HepG2 (cell line): ENCODE data around the gene NMNAT3. TPM values are rescaled to one million over a fixed set of nuclear protein-coding genes. Genes with fewer than 3 reads are reported as not detected.

Source experiments
- ATAC-seq: fragments of 200-7000 bp; cut with Tn5 transposase; 3 replicates; pipeline ENCODE4 v1.9.1; 2020; ENCODE audit warnings: mild to moderate bottlenecking, moderate library complexity
- BruUV-seq: library from RNA; stranded (reverse); fragments of 400-500 nt; replicated peaks from 2 replicates; lab custom pipeline; 2021; lab: Mats Ljungman, UMichigan
- CTCF ChIA-PET: fragments of 300-600 bp; formaldehyde crosslinking; extraction: SDS; loops from one replicate; lab custom pipeline; 2021; ENCODE audit warnings: low total read pairs, inconsistent platforms, low intra/inter-chr PET ratio; lab: Yijun Ruan, JAX
- POLR2A ChIA-PET: fragments of 350-600 bp; sonication (Branson Sonifier 250); formaldehyde crosslinking; loops from one replicate; lab custom pipeline; 2020; ENCODE audit warnings: antibody characterized with exemption, inconsistent platforms; lab: Yijun Ruan, JAX
- DNase-seq: peaks from one replicate; pipeline ENCODE4 v3.0.0-alpha.2; 2015; ENCODE audit warnings: low spot score
- FAIRE-seq: peaks from 3 replicates; lab custom pipeline; 2011; peaks lifted over from hg19 to GRCh38; lab: Jason Lieb, UNC
- H2AFZ ChIP-seq: one replicate; pipeline ENCODE4 v1.6.1; 2011; ENCODE audit warnings: low read length, inconsistent platforms
- H3K27ac ChIP-seq: fragments of 300-600 bp; 3 replicates; pipeline ENCODE4 v1.8.0; 2011; ENCODE audit warnings: mixed run types, mild to moderate bottlenecking, mixed read lengths, low read length, inconsistent platforms; ENCODE audit not compliant: insufficient read depth; ENCODE audit errors: extremely low read length
- H3K27me3 ChIP-seq, 2 experiments: fragments of 200-600 bp in 1 of 2; 2 replicates in 1 of 2; 3 replicates in 1 of 2; pipeline versions ENCODE4 v1.6.0 to v1.8.0; 2011; ENCODE audit warnings: low read length in 2 of 2, mild to moderate bottlenecking in 2 of 2, moderate library complexity in 2 of 2, inconsistent platforms in 1 of 2; ENCODE audit not compliant: insufficient read depth in 2 of 2, control insufficient read depth in 1 of 2
- H3K36me3 ChIP-seq, 2 experiments: fragments of 200-600 bp in 1 of 2; replicated peaks in 1 of 2; 2 replicates in 1 of 2; 3 replicates in 1 of 2; pipeline versions ENCODE4 v1.5.1 to v1.8.0; 2011; ENCODE audit warnings: low read length in 2 of 2, inconsistent platforms in 1 of 2; ENCODE audit not compliant: insufficient read depth in 2 of 2, control insufficient read depth in 1 of 2
- H3K4me1 ChIP-seq: 2 replicates; pipeline ENCODE4 v1.5.1; 2012; ENCODE audit warnings: low read length, inconsistent platforms; ENCODE audit not compliant: insufficient read depth
- H3K4me2 ChIP-seq: 2 replicates; pipeline ENCODE4 v1.6.0; 2011; ENCODE audit warnings: low read depth, low read length, inconsistent platforms
- H3K4me3 ChIP-seq, 3 experiments: fragments of 200-600 bp in 1 of 3; sonication (generic), shearing (Covaris generic) in 1 of 3; replicated peaks in 1 of 3; 2 replicates each; pipeline ENCODE4 v1.5.1; 2011 to 2016; ENCODE audit warnings: low read length in 3 of 3, inconsistent platforms in 2 of 3, low read depth in 2 of 3, mild to moderate bottlenecking in 2 of 3, control low read depth in 1 of 3, mixed read lengths in 1 of 3; ENCODE audit not compliant: insufficient read depth in 1 of 3
- H3K79me2 ChIP-seq: one replicate; pipeline ENCODE4 v1.6.1; 2011; ENCODE audit warnings: low read length, inconsistent platforms; ENCODE audit not compliant: insufficient read depth
- H3K9ac ChIP-seq: 2 replicates; pipeline ENCODE4 v1.6.0; 2011; ENCODE audit warnings: mild to moderate bottlenecking, low read depth, low read length, inconsistent platforms; ENCODE audit not compliant: insufficient read depth
- H3K9me3 ChIP-seq: 2 replicates; pipeline ENCODE4 v1.5.1; 2012; ENCODE audit warnings: mild to moderate bottlenecking, low read length
- H4K20me1 ChIP-seq: 2 replicates; pipeline ENCODE4 v1.6.0; 2011; ENCODE audit warnings: inconsistent platforms, mild to moderate bottlenecking, low read length, moderate library complexity; ENCODE audit not compliant: insufficient read depth
- ATF7 ChIP-seq, 2 experiments: fragments of 450-650 bp in 1 of 2; sonication (generic) in 1 of 2; formaldehyde crosslinking in 1 of 2; IDR thresholded peaks; 2 replicates each; pipeline versions ENCODE4 v1.4.0 to v1.6.1; 2016 to 2020; ENCODE audit warnings: antibody characterized with exemption in 1 of 2, mild to moderate bottlenecking in 1 of 2, missing genetic modification reagents in 1 of 2
- E2F2 ChIP-seq: sonication (generic); formaldehyde crosslinking; IDR thresholded peaks from 2 replicates; pipeline ENCODE4 v1.4.0; 2020; ENCODE audit warnings: missing genetic modification reagents, borderline replicate concordance
- HDAC6 ChIP-seq: fragments of 200-600 bp; sonication (generic); IDR thresholded peaks from 2 replicates; pipeline ENCODE4 v1.7.0; 2017; ENCODE audit warnings: mild to moderate bottlenecking, antibody characterized with exemption, low read length, low read depth
- JUNB ChIP-seq: sonication (generic); formaldehyde crosslinking; IDR thresholded peaks from 2 replicates; pipeline ENCODE4 v1.8.0; 2022; ENCODE audit warnings: missing genetic modification reagents, mild to moderate bottlenecking, borderline replicate concordance
- ZFP36L1 ChIP-seq: sonication (generic); formaldehyde crosslinking; IDR thresholded peaks from 2 replicates; pipeline ENCODE4 v1.8.0; 2022; ENCODE audit warnings: mild to moderate bottlenecking, missing genetic modification reagents, moderate library complexity
- ZNF598 ChIP-seq: sonication (generic); formaldehyde crosslinking; IDR thresholded peaks from 2 replicates; pipeline ENCODE4 v1.5.1; 2020; ENCODE audit warnings: mild to moderate bottlenecking, missing genetic modification reagents, borderline replicate concordance
- WGBS: methylation state at CpG from one replicate; pipeline ENCODE4 v1.1.6; 2017; ENCODE audit warnings: low lambda C conversion rate; 5-methylcytosine and 5-hydroxymethylcytosine counted together
- in situ Hi-C: cut with HindIII; loops from 2 replicates; pipeline ENCODE4 v1.10.0; 2017; ENCODE audit warnings: low pct_unique_long_range_greater_than_20kb; ENCODE audit not compliant: extremely low pct_ligation_motif_present
- intact Hi-C: fragments of 100-400 bp; cut with micrococcal nuclease; formaldehyde crosslinking; loops from one replicate; pipeline ENCODE4 v1.10.0; 2022; ENCODE audit not compliant: unreplicated experiment
- polyA plus RNA-seq, 8 experiments: library from polyadenylated mRNA; depleted of rRNA in 3 of 8; stranded (reverse) in 7 of 8; unstranded in 1 of 8; fragments of >200 nt; fragmentation: Illumina TruSeq in 4 of 8; extraction: Trizol in 4 of 8; gene quantifications; 2 replicates each; pipeline versions ENCODE4 v1.2.1 to v1.2.3, GENCODE V29; 2011 to 2016; ENCODE audit warnings: low read depth in 4 of 8, missing spikeins in 1 of 8, mixed read lengths in 1 of 8; ENCODE audit not compliant: insufficient read depth in 1 of 8
- total RNA-seq, 5 experiments: library from RNA; depleted of rRNA; stranded (reverse); fragments of >200 nt; fragmentation: Illumina TruSeq; extraction: Trizol; gene quantifications; 2 replicates each; pipeline ENCODE4 v1.2.3, GENCODE V29; 2016; ENCODE audit warnings: low read depth in 1 of 5

The NMNAT3 gene
- total and polyA plus RNA-seq, 2 of the 13 experiments (the other 11 are each of a cell fraction or from before 2014, with no cell fraction given) = 6.1 to 7.0 TPM

- in situ Hi-C loops = no loop called here
These were observed 99.9 kb downstream of the NMNAT3 start for GRCh38 chr3:139577909-139578308.

GRCh38 chr3:139577346-139577745 is 100.4 kb downstream of the NMNAT3 start:
- CTCF ChIA-PET = no interaction called here
- Histone ChIP-seq H3K27me3 (no peaks in the 10 kb centered on the region), H3K9me3 (no peaks in the 10 kb centered on the region), H3K79me2 (no peaks in the 10 kb centered on the region), H3K9ac (no peak overlapping the region), H3K27ac (no peak overlapping the region), H2AFZ (no peak overlapping the region), H3K4me1 (no peaks in the 10 kb centered on the region), H3K4me3 (no peak overlapping the region), H3K36me3 (no peaks in the 10 kb centered on the region), H4K20me1 (no peaks in the 10 kb centered on the region), H3K4me2 (no peak overlapping the region)
- ATAC-seq = no peak
- BruUV-seq = no TSS peak
- TF ChIP-seq JUNB (CRISPR knock-in tag) (no peak), ATF7 (IDR thresholded peaks at IDR 0.05) (peak; percentile 30; the same call in 1 of the 2 replicates), ATF7 (CRISPR knock-in tag; IDR thresholded peaks at IDR 0.05) (no peak), E2F2 (CRISPR knock-in tag) (no peak), HDAC6 (no peak)
- POLR2A ChIA-PET = no interaction called here
- 91% methylated on average over 2 of the region's 2 CpGs for WGBS
- intact Hi-C loops = no loop called here
- DNase-seq = no peak
- in situ Hi-C loops = no loop called here
- no peak for FAIRE-seq

More at GRCh38 chr3:139577909-139578308, 99.9 kb downstream of the NMNAT3 start:
- Histone ChIP-seq H3K4me1 (no peaks in the 10 kb centered on the region), H3K36me3 (no peaks in the 10 kb centered on the region), H3K79me2 (no peaks in the 10 kb centered on the region), H3K4me2 (no peak overlapping the region), H3K4me3 (no peak overlapping the region), H3K9ac (no peak overlapping the region), H3K27ac (no peak overlapping the region), H3K27me3 (no peaks in the 10 kb centered on the region), H2AFZ (no peak overlapping the region), H4K20me1 (no peaks in the 10 kb centered on the region), H3K9me3 (no peaks in the 10 kb centered on the region)
- ChIA-PET CTCF (no interaction called here), POLR2A (no interaction called here)
- intact Hi-C loops = no loop called here
- FAIRE-seq (no peak), DNase-seq (no peak), ATAC-seq (no peak)
- TF ChIP-seq ZFP36L1 = no peak
- no peak for TF ChIP-seq ZNF598 (CRISPR knock-in tag)
- no TSS peak for BruUV-seq
